Urinary bladder (tissue), 4 donors: ENCODE results near the gene CHCHD3. TPM values are rescaled to one million over a fixed set of nuclear protein-coding genes. Genes with fewer than 3 reads are reported as not detected.

Experiments
- DNase-seq: peaks from one replicate; pipeline ENCODE4 v3.0.0-alpha.2; 2015; ENCODE audit errors: extremely low spot score
- H3K27ac ChIP-seq: one replicate; pipeline ENCODE4 v1.5.1; 2013; ENCODE audit warnings: low read depth, mild to moderate bottlenecking, moderate library complexity
- H3K36me3 ChIP-seq: one replicate; pipeline ENCODE4 v1.6.1; 2013; ENCODE audit warnings: mild to moderate bottlenecking, moderate library complexity; ENCODE audit not compliant: insufficient read depth
- H3K4me1 ChIP-seq: one replicate; pipeline ENCODE4 v1.6.1; 2013; ENCODE audit warnings: mild to moderate bottlenecking, moderate library complexity; ENCODE audit not compliant: insufficient read depth
- H3K4me3 ChIP-seq: one replicate; pipeline ENCODE4 v1.5.1; 2013; ENCODE audit warnings: low read depth, low read length
- WGBS: extraction: QIAGEN DNeasy Blood & Tissue Kit; methylation state at CpG from one replicate; pipeline ENCODE4 v1.1.7; 2013; 5-methylcytosine and 5-hydroxymethylcytosine counted together
- polyA plus RNA-seq: library from polyadenylated mRNA; stranded (reverse); fragments of 200-250 nt; gene quantifications from one replicate; pipeline ENCODE4 v1.2.3, GENCODE V29; 2013
- total RNA-seq: library from RNA; depleted of rRNA; stranded (reverse); fragments of >200 nt; gene quantifications from one replicate; pipeline ENCODE4 v1.2.3, GENCODE V29; 2014
- donor health status: healthy with polysubstance abuse.
- donor health status: healthy.

CHCHD3 gene
- total and polyA plus RNA-seq, 2 donors = 56.5 to 60.7 TPM

- Histone ChIP-seq H3K4me3 (no peak overlapping the region), H3K4me1 (no peaks in the 10 kb centered on the region), H3K36me3 (no peaks in the 10 kb centered on the region), H3K27ac (no peak overlapping the region)
- no peak for DNase-seq
- 89% methylated on average over 4 of the region's 4 CpGs for WGBS
Measured at GRCh38 chr7:132857031-132857430, 224.9 kb downstream of the CHCHD3 start.

- H3K4me1 ChIP-seq = no peaks in the 10 kb centered on the region
- no peak overlapping the region for H3K27ac ChIP-seq
- H3K36me3 ChIP-seq = no peaks in the 10 kb centered on the region
- H3K4me3 ChIP-seq = no peak overlapping the region
- no peak for DNase-seq
- WGBS = 92% methylated on average over 5 of the region's 5 CpGs
Measured at GRCh38 chr7:132856416-132856815, 225.5 kb downstream of the CHCHD3 start.

- Histone ChIP-seq H3K4me3 (no peak overlapping the region), H3K27ac (no peak overlapping the region), H3K36me3 (no peaks in the 10 kb centered on the region), H3K4me1 (no peaks in the 10 kb centered on the region)
- WGBS = 93% methylated on average over 2 of the region's 2 CpGs
- no peak for DNase-seq
Measured at GRCh38 chr7:132855901-132856300, 226.0 kb downstream of the CHCHD3 start.

- Histone ChIP-seq H3K27ac (no peak overlapping the region), H3K4me3 (no peak overlapping the region), H3K4me1 (no peaks in the 10 kb centered on the region), H3K36me3 (no peaks in the 10 kb centered on the region)
- WGBS = 100% methylated on average over 1 of the region's 1 CpG
- no peak for DNase-seq
Measured at GRCh38 chr7:132854238-132854637, 227.7 kb downstream of the CHCHD3 start.

- Histone ChIP-seq H3K4me3 (no peak overlapping the region), H3K4me1 (no peaks in the 10 kb centered on the region), H3K36me3 (no peaks in the 10 kb centered on the region), H3K27ac (no peak overlapping the region)
- DNase-seq = no peak
- WGBS = 89% methylated on average over 7 of the region's 7 CpGs
Measured at GRCh38 chr7:132847376-132847775, 234.5 kb downstream of the CHCHD3 start.

GRCh38 chr7:132846086-132846485 lies 235.8 kb downstream of the CHCHD3 start:
- Histone ChIP-seq H3K27ac (no peak overlapping the region), H3K4me1 (no peaks in the 10 kb centered on the region), H3K36me3 (no peaks in the 10 kb centered on the region), H3K4me3 (no peak overlapping the region)
- 99% methylated on average over 3 of the region's 3 CpGs for WGBS
- DNase-seq = no peak

GRCh38 chr7:132842478-132842877 lies 239.4 kb downstream of the CHCHD3 start:
- WGBS = 95% methylated on average over 4 of the region's 4 CpGs
- Histone ChIP-seq H3K4me3 (no peak overlapping the region), H3K36me3 (no peaks in the 10 kb centered on the region), H3K4me1 (no peaks in the 10 kb centered on the region), H3K27ac (no peak overlapping the region)
- DNase-seq = no peak

GRCh38 chr7:132840199-132840598 lies 241.7 kb downstream of the CHCHD3 start:
- 49% methylated on average over 1 of the region's 1 CpG for WGBS
- DNase-seq = no peak
- no peak overlapping the region for H3K4me3 ChIP-seq
- no peaks in the 10 kb centered on the region for H3K4me1 ChIP-seq
- H3K36me3 ChIP-seq = no peaks in the 10 kb centered on the region
- no peak overlapping the region for H3K27ac ChIP-seq

GRCh38 chr7:132838313-132838712 lies 243.6 kb downstream of the CHCHD3 start:
- Histone ChIP-seq H3K4me3 (no peak overlapping the region), H3K4me1 (no peaks in the 10 kb centered on the region), H3K27ac (no peak overlapping the region), H3K36me3 (no peaks in the 10 kb centered on the region)
- DNase-seq = no peak
- WGBS = 86% methylated on average over 3 of the region's 3 CpGs

GRCh38 chr7:132837529-132837928 lies 244.4 kb downstream of the CHCHD3 start:
- DNase-seq = no peak
- H3K27ac ChIP-seq = no peak overlapping the region
- H3K4me1 ChIP-seq = no peaks in the 10 kb centered on the region
- no peaks in the 10 kb centered on the region for H3K36me3 ChIP-seq
- H3K4me3 ChIP-seq = no peak overlapping the region
- WGBS = 84% methylated on average over 3 of the region's 3 CpGs

- Histone ChIP-seq H3K36me3 (no peaks in the 10 kb centered on the region), H3K4me3 (no peak overlapping the region), H3K4me1 (no peaks in the 10 kb centered on the region), H3K27ac (no peak overlapping the region)
- DNase-seq = no peak
- WGBS = 97% methylated on average over 1 of the region's 1 CpG
Measured at GRCh38 chr7:132836746-132837145, 245.1 kb downstream of the CHCHD3 start.

GRCh38 chr7:132830941-132831340 lies 250.9 kb downstream of the CHCHD3 start:
- WGBS = 65% methylated on average over 2 of the region's 2 CpGs
- no peaks in the 10 kb centered on the region for H3K36me3 ChIP-seq
- no peak for DNase-seq
- H3K4me3 ChIP-seq = no peak overlapping the region
- no peak overlapping the region for H3K27ac ChIP-seq
- no peaks in the 10 kb centered on the region for H3K4me1 ChIP-seq

- H3K4me1 ChIP-seq = no peaks in the 10 kb centered on the region
- no peaks in the 10 kb centered on the region for H3K36me3 ChIP-seq
- no peak for DNase-seq
- no peak overlapping the region for H3K27ac ChIP-seq
- H3K4me3 ChIP-seq = no peak overlapping the region
Measured at GRCh38 chr7:132828502-132828901, 253.4 kb downstream of the CHCHD3 start.

GRCh38 chr7:132825932-132826835 lies 255.7 kb downstream of the CHCHD3 start:
- H3K4me1 ChIP-seq = no peaks in the 10 kb centered on the region
- DNase-seq = no peak
- no peak overlapping the region for H3K4me3 ChIP-seq
- whole genome bisulfite sequencing = 87% methylated on average over 6 of the region's 6 CpGs
- H3K27ac ChIP-seq = no peak overlapping the region
- H3K36me3 ChIP-seq = no peaks in the 10 kb centered on the region
